Activated T-cell treated with anti-CD3 and anti-CD28 coated beads, Interleukin-2, amount 50 U/mL, for 1 hour (primary cell): ENCODE results near the gene SLC6A17.

Source experiments
- DNase-seq: peaks from one replicate; pipeline ENCODE4 v3.0.0-alpha.2; 2020

Gene SLC6A17

DNA sequence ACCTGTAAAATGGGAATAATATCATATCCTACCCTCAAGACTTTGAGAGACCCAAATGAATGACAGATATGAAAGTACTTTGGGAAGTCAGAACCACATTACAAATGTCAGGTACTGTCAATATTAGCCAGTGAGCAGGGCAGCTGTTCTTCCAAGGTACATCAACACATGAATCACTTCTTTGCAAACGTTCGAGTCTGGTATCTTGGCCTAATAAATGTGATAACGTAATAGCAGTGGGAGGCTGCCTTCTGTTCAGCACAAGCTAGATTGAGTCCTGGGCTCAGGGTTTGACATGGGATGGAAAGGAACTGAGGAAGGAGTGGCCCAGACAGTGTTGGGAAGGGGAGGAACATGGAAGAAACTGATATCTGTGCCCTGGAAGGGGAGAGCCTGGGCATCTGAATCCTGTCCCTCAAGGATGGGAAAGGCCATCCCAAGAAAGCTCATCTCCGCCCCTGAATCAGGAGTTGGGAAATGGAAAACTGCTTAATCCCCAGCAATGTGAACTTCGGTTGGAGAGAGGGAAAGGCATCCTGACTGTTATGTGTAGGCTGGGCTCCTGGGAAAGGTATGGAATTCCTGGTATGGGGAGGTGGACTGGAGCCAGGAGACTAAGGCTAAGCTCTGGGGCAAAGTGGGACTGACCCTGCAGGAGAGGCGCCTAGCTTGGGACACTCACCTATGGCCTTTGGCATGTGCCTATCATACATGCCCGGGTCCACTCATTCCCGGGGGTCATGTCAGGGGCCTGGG is 74.1 kb downstream of the SLC6A17 start:
- DNase-seq, result no peak

GRCh38 chr1:110225212-110225611 is 74.9 kb downstream of the SLC6A17 start:
- DNase-seq, result no peak

GRCh38 chr1:110225756-110226404 is 75.6 kb downstream of the SLC6A17 start:
- DNase-seq, result no peak

GRCh38 chr1:110227774-110228173 is 77.5 kb downstream of the SLC6A17 start:
- DNase-seq, result no peak

- no peak for DNase-seq
These were observed 78.1 kb downstream of the SLC6A17 start for GRCh38 chr1:110228381-110228780.

- no peak for DNase-seq
These were observed 78.6 kb downstream of the SLC6A17 start for GRCh38 chr1:110228869-110229268.

- DNase-seq, result no peak
These were observed 79.2 kb downstream of the SLC6A17 start for GRCh38 chr1:110229348-110230001.

DNA sequence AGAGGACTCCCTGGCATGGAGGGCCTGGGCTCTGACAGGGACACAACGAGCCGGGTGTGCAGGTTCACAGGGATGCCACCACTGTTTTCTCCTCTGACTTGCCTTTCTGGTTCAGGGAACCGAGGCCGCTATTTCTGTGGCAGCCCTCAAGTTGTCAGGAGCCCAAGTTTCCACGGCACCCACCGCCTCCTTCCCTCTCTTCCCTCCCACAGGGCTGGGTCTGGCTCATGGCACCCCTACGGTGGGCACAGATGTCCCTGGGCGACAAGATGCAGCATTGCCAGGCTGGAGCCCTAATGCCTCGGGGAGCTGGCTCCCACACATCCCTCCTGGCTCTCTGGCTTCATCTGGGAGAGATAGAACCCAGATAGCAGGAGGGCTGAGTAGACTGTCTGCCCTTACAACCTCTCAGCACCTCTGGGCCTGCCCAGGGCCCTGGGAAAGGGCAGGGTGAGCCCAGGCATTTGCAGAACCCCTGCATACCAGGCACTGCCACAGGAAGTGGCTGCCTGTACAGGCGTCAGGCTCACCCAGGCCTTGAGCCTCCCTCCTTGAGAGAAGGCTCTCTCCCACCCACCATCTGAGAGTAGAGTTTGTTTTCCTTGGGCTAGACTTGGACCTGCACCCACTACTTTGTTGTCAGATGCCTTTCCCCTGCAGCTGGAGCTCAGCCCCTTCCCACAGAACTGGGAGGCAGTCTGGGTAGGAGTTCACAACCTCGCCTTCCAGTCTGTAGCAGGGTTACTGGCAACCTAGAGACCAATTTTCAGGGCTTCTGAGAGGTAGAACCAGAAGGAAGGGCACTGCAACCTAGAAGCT is 80.3 kb downstream of the SLC6A17 start:
- no peak for DNase-seq

- no peak for DNase-seq
These were observed 83.6 kb downstream of the SLC6A17 start for GRCh38 chr1:110233861-110234260.

- DNase-seq, result no peak
These were observed 84.4 kb downstream of the SLC6A17 start for GRCh38 chr1:110234691-110235090.

- no peak for DNase-seq
These were observed 85.0 kb downstream of the SLC6A17 start for GRCh38 chr1:110235181-110235833.

- DNase-seq, result no peak
These were observed 85.8 kb downstream of the SLC6A17 start for GRCh38 chr1:110235834-110236682.

DNA sequence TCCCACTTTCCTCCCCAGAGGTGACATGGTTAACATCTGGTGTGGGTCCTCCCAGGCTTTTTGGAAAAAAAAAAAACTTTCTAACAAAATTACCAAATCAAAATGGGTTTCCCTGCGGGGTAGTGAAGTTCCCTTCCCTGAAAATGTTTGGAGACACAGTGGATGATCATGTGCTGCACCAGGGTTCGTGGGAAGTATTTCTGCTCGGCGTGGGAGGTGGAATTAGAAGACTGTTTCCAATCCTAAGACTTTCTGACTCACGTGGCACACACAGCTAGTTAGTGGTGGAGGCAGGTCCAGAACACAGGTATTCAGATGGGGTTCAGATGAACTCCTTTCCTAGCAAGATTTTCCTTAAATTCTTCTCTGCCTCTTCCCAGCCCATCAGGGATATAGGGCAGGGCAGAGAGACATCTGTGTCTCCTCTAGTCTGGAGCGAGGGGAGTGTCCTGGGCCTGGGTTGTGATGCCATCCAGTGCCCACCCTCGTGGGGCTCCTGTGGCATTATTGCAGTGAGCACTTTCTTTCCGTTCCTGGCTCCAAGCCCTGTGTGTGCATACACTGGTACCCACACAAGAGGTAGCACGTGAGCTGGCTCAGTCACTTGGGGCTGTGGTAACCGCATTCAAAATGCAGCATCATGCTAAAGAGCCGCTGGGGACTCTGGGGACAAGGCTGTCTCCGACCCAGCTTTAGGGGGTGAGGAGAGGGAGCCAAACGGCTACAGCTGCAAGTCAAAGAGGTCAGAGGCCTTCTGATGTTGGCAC is 87.3 kb downstream of the SLC6A17 start:
- DNase-seq, result no peak

GRCh38 chr1:110239441-110240430 is 89.4 kb downstream of the SLC6A17 start:
- DNase-seq, result no peak

DNA sequence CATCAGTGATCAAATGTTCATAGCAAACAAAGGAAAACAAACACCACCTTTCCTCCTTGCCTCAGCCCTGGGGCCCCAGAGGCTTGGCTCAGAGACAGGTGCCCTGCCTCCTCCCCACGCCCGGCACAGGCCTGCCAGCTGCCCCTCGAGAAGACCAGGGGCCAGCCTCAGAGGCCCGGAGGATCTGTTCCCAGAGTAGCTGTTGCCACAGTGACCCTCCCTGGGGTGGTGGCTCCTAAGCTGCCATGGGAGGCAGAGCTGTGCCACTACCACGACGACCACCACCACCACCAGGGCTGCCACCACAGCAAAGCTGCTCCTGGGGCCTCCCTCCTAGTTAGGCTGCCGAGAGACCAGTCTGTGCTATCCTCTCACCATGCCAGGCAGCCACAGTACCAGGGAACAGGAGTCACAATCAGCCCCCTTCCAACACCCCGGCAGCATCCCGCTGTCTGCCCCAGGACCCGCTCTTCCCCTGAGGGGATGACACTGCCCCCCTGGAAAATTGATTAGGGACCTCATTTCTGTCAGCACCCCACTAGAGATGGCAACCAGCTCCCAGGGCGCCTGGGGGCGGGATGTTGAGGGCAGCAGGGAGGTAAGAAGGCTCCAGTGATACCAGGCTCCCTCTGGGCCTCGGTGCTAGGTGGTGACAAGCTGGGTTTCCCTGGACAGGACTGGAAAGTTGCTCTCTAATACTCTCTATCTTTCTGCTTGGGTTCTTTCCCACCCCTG is 90.3 kb downstream of the SLC6A17 start:
- no peak for DNase-seq

DNA sequence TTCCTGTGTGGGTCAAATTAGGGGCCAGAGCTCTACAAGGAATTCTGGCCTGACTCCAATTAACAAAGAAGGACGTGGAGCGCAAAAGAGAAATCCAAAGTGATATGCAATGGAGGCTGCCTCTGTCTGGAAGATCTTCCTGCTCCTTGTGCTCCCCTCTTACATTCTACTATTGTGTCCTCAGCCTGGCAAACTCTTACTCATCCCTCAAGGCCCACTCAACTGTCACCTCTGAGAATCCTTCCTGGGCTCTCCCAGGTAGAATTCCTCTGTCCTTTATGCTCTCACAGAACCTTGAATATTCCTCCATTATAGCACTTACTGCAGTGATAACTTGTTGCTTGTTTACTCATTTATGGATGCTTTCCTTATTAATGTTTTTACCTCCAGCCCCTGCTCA is 91.2 kb downstream of the SLC6A17 start:
- DNase-seq, result no peak

GRCh38 chr1:110242062-110242461 is 91.8 kb downstream of the SLC6A17 start:
- no peak for DNase-seq

DNA sequence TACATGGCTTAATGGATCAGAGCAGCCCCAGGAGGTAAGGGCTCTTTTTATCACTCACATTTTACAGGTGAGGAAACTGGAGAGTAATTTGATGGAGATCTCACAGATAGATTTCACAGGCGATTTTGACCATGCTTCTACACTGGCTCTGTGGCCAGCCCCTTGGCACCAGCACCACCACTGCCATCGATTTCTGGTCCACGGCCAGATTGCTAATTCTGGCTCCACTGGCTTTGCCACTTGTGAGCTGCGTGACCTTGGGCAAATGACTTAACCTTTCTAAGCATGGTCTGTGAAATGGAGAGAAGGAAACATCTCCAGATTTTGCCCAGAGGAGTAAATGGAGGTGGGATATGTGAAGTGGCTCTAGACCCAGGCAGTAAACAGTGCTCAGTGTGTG is 92.4 kb downstream of the SLC6A17 start:
- no peak for DNase-seq

- no peak for DNase-seq
These were observed 92.9 kb downstream of the SLC6A17 start for GRCh38 chr1:110243146-110243545.
